Neutrophil (primary cell): ENCODE measurements around the gene FGFR3.

ENCODE experiments used
- H3K27ac ChIP-seq: fragments of 200-600 bp; sonication (generic); 2 replicates; pipeline ENCODE4 v1.5.1; 2016; ENCODE audit warnings: mild to moderate bottlenecking, moderate library complexity
- H3K27me3 ChIP-seq: fragments of 200-600 bp; sonication (generic); 2 replicates; pipeline ENCODE4 v1.6.0; 2016; ENCODE audit warnings: mild to moderate bottlenecking
- H3K36me3 ChIP-seq: fragments of 200-600 bp; sonication (generic); 2 replicates; pipeline ENCODE4 v1.5.1; 2017
- H3K4me1 ChIP-seq, 2 experiments: fragments of 200-600 bp in 1 of 2; sonication (generic) in 1 of 2; 1 replicate in 1 of 2; 2 replicates in 1 of 2; pipeline versions ENCODE4 v1.5.1 to v1.6.1; 2013 to 2016; ENCODE audit warnings: low read depth in 1 of 2, low read length in 1 of 2, mild to moderate bottlenecking in 1 of 2, moderate library complexity in 1 of 2; ENCODE audit not compliant: control insufficient read depth in 1 of 2, insufficient read depth in 1 of 2
- H3K4me3 ChIP-seq, 2 experiments: fragments of 200-600 bp in 1 of 2; sonication (generic) in 1 of 2; 1 replicate in 1 of 2; 2 replicates in 1 of 2; pipeline ENCODE4 v1.5.1; 2013 to 2016; ENCODE audit warnings: low read depth in 1 of 2, low read length in 1 of 2, mild to moderate bottlenecking in 1 of 2, moderate library complexity in 1 of 2
- H3K9me3 ChIP-seq: fragments of 200-600 bp; sonication (generic); 2 replicates; pipeline ENCODE4 v1.5.1; 2016
- CTCF ChIP-seq: fragments of 200-600 bp; sonication (generic); IDR thresholded peaks from 2 replicates; pipeline ENCODE4 v1.5.1; 2016; ENCODE audit warnings: antibody characterized with exemption

The FGFR3 gene

GRCh38 chr4:1824746-1825145 is 31.7 kb downstream of the FGFR3 start:
- TF ChIP-seq CTCF = no peak
- H3K36me3 ChIP-seq = peaks cover 50% of the 10 kb centered on the region
- no peak overlapping the region for H3K27ac ChIP-seq
- H3K4me1 ChIP-seq = no peaks in the 10 kb centered on the region
- H3K27me3 ChIP-seq = no peaks in the 10 kb centered on the region
- no peak overlapping the region for H3K4me3 ChIP-seq
- H3K9me3 ChIP-seq = no peaks in the 10 kb centered on the region

GRCh38 chr4:1825326-1825725 is 32.2 kb downstream of the FGFR3 start:
- H3K36me3 ChIP-seq = peaks cover 48% of the 10 kb centered on the region
- H3K27ac ChIP-seq = no peak overlapping the region
- no peak for TF ChIP-seq CTCF
- no peaks in the 10 kb centered on the region for H3K27me3 ChIP-seq
- H3K4me3 ChIP-seq = no peak overlapping the region
- no peaks in the 10 kb centered on the region for H3K4me1 ChIP-seq
- no peaks in the 10 kb centered on the region for H3K9me3 ChIP-seq

- no peaks in the 10 kb centered on the region for H3K27me3 ChIP-seq
- H3K4me3 ChIP-seq = no peak overlapping the region
- no peaks in the 10 kb centered on the region for H3K4me1 ChIP-seq
- H3K36me3 ChIP-seq = peaks cover 53% of the 10 kb centered on the region
- H3K9me3 ChIP-seq = no peaks in the 10 kb centered on the region
- no peak for TF ChIP-seq CTCF
- H3K27ac ChIP-seq = no peak overlapping the region
These were observed 33.6 kb downstream of the FGFR3 start for GRCh38 chr4:1826531-1827350.

- H3K4me1 ChIP-seq = no peaks in the 10 kb centered on the region
- H3K27me3 ChIP-seq = no peaks in the 10 kb centered on the region
- no peak overlapping the region for H3K27ac ChIP-seq
- peaks cover 49% of the 10 kb centered on the region for H3K36me3 ChIP-seq
- TF ChIP-seq CTCF = no peak
- H3K4me3 ChIP-seq = no peak overlapping the region
- no peaks in the 10 kb centered on the region for H3K9me3 ChIP-seq
These were observed 37.1 kb downstream of the FGFR3 start for GRCh38 chr4:1830234-1830633.

GRCh38 chr4:1830642-1831228 is 37.6 kb downstream of the FGFR3 start:
- H3K9me3 ChIP-seq = no peaks in the 10 kb centered on the region
- no peaks in the 10 kb centered on the region for H3K4me1 ChIP-seq
- TF ChIP-seq CTCF = no peak
- peaks cover 49% of the 10 kb centered on the region for H3K36me3 ChIP-seq
- no peaks in the 10 kb centered on the region for H3K27me3 ChIP-seq
- H3K27ac ChIP-seq = no peak overlapping the region
- H3K4me3 ChIP-seq = no peak overlapping the region
